Posterior vena cava (tissue), 2 donors: Measurements from ENCODE around the gene CLEC4F. TPM values are rescaled to one million over a fixed set of nuclear protein-coding genes. Genes with fewer than 3 reads are reported as not detected.

Source experiments
- DNase-seq: peaks from one replicate; pipeline ENCODE4 v3.0.0-alpha.2; 2020; ENCODE audit warnings: low spot score
- intact Hi-C, 2 donors: fragments of 100-400 bp; cut with DNase I; formaldehyde crosslinking; loops; one replicate each; pipeline versions ENCODE4 v1.14.1 to v1.14.2; 2022 to 2023
- total RNA-seq, 2 donors: library from RNA; stranded (reverse); fragmentation: NEBNext Ultra II Directional; extraction: Animal tissue kit (Norgen Biotek cat#: 25700); gene quantifications; one replicate each; pipeline ENCODE4 v1.2.1, GENCODE V29; 2021
- donor health status: DM: yes; HTN: yes; CAD: no.
- donor health status: DM: yes; HTN: yes; CAD: no.

Gene CLEC4F
- total RNA-seq, 2 donors from 2014 or later: 0.29 to 0.32 TPM

GRCh38 chr2:70795164-70795995, 25.0 kb downstream of the CLEC4F start:
- intact Hi-C loops: no loop called here
- no peak for DNase-seq

GRCh38 chr2:70793450-70793849, 26.9 kb downstream of the CLEC4F start:
- intact Hi-C loops: no loop called here

GRCh38 chr2:70790136-70790828, 30.1 kb downstream of the CLEC4F start, which contains the start of gene FIGLA:
Gene FIGLA, minus strand, starts transcription at chr2:70790643. Its CDS starts 5 bp downstream, at chr2:70790638.
- intact Hi-C loops: no loop called here
- DNase-seq: no peak

More at GRCh38 chr2:70793450-70793849, 26.9 kb downstream of the CLEC4F start:
- DNase-seq: no peak

- intact Hi-C loops: no loop called here
- DNase-seq: peak; percentile 91
These were observed 30.9 kb downstream of the CLEC4F start for GRCh38 chr2:70789304-70790135.

GRCh38 chr2:70785137-70785911, 35.1 kb downstream of the CLEC4F start:
- DNase-seq: no peak
- intact Hi-C loops: no loop called here

GRCh38 chr2:70784320-70784719, 36.1 kb downstream of the CLEC4F start:
- intact Hi-C loops: no loop called here

GRCh38 chr2:70779911-70780545, 40.4 kb downstream of the CLEC4F start:
- intact Hi-C loops: no loop called here
- DNase-seq: no peak

More at GRCh38 chr2:70784320-70784719, 36.1 kb downstream of the CLEC4F start:
- DNase-seq: no peak

GRCh38 chr2:70779491-70779890, 40.9 kb downstream of the CLEC4F start:
- intact Hi-C loops: no loop called here
- no peak for DNase-seq

- DNase-seq: no peak
- intact Hi-C loops: no loop called here
These were observed 41.7 kb downstream of the CLEC4F start for GRCh38 chr2:70778676-70779075.

- intact Hi-C loops: no loop called here
- no peak for DNase-seq
These were observed 42.9 kb downstream of the CLEC4F start for GRCh38 chr2:70777450-70777849.

GRCh38 chr2:70776266-70776665, 44.1 kb downstream of the CLEC4F start:
- DNase-seq: no peak
- intact Hi-C loops: no loop called here

GRCh38 chr2:70775141-70775540, 45.3 kb downstream of the CLEC4F start:
- intact Hi-C loops: no loop called here
- DNase-seq: no peak

GRCh38 chr2:70772486-70773155, 47.8 kb downstream of the CLEC4F start:
- DNase-seq: no peak
- intact Hi-C loops: no loop called here

GRCh38 chr2:70771446-70771845, 49.0 kb downstream of the CLEC4F start:
- intact Hi-C loops: no loop called here

GRCh38 chr2:70769450-70769849, 50.9 kb downstream of the CLEC4F start:
- intact Hi-C loops: no loop called here
- DNase-seq: no peak

More at GRCh38 chr2:70771446-70771845, 49.0 kb downstream of the CLEC4F start:
- DNase-seq: no peak

GRCh38 chr2:70768590-70769085, 51.8 kb downstream of the CLEC4F start:
- DNase-seq: no peak
- intact Hi-C loops: no loop called here

GRCh38 chr2:70767699-70768589, 52.5 kb downstream of the CLEC4F start, which contains the start of gene ADD2:
Gene ADD2, minus strand, starts transcription at chr2:70768200. Its CDS starts 61,792 bp downstream, at chr2:70706408.
- DNase-seq: peak; percentile 81
- intact Hi-C loops: no loop called here
